Activated CD4-positive, alpha-beta T cell treated with anti-CD3 and anti-CD28 coated beads for 36 hours (primary cell): Measurements from ENCODE around the gene OR7G3. TPM values are rescaled to one million over a fixed set of nuclear protein-coding genes. Genes with fewer than 3 reads are reported as not detected.

Experiments
- ATAC-seq: fragments of 200-7000 bp; cut with Tn5 transposase; one replicate; pipeline ENCODE4 v1.10.0; 2021; ENCODE audit warnings: mild to moderate bottlenecking, moderate library complexity
- CTCF ChIA-PET: fragments of 350-600 bp; sonication (Branson Sonifier 250); formaldehyde crosslinking; loops from one replicate; lab custom pipeline; 2021; ENCODE audit warnings: antibody characterized with exemption; lab: Charles Lee
- POLR2A ChIA-PET: fragments of 350-600 bp; sonication (Branson Sonifier 250); formaldehyde crosslinking; loops from one replicate; lab custom pipeline; 2021; ENCODE audit warnings: antibody characterized with exemption, inconsistent platforms; lab: Charles Lee
- DNase-seq: peaks from one replicate; pipeline ENCODE4 v3.0.0-alpha.2; 2020
- H3K27ac Mint-ChIP-seq: one replicate; pipeline ENCODE4 v1.8.0; 2021; ENCODE audit warnings: mixed read lengths
- H3K27me3 Mint-ChIP-seq: one replicate; pipeline ENCODE4 v1.8.0; 2021; ENCODE audit warnings: mixed read lengths
- H3K36me3 Mint-ChIP-seq: one replicate; pipeline ENCODE4 v1.8.0; 2021; ENCODE audit warnings: low read depth, mixed read lengths
- H3K4me1 Mint-ChIP-seq: one replicate; pipeline ENCODE4 v1.8.0; 2021; ENCODE audit warnings: mixed read lengths
- H3K4me3 Mint-ChIP-seq: one replicate; pipeline ENCODE4 v1.8.0; 2021; ENCODE audit warnings: mild to moderate bottlenecking, moderate library complexity, mixed read lengths
- H3K9me3 Mint-ChIP-seq: one replicate; pipeline ENCODE4 v1.8.0; 2021; ENCODE audit warnings: low read depth, mixed read lengths
- intact Hi-C, 2 experiments: fragments of 100-400 bp; cut with DNase I in 1 of 2; cut with micrococcal nuclease in 1 of 2; formaldehyde crosslinking; loops; one replicate each; pipeline versions ENCODE4 v1.14.2 to v1.15.1; 2022 to 2024; cut with DNase I, micrococcal nuclease
- total RNA-seq, 2 experiments: library from RNA; stranded (reverse); gene quantifications; one replicate each; pipeline ENCODE4 v1.2.3, GENCODE V29; 2021

The OR7G3 gene
- total RNA-seq, 2 experiments from 2014 or later = not detected

DNA sequence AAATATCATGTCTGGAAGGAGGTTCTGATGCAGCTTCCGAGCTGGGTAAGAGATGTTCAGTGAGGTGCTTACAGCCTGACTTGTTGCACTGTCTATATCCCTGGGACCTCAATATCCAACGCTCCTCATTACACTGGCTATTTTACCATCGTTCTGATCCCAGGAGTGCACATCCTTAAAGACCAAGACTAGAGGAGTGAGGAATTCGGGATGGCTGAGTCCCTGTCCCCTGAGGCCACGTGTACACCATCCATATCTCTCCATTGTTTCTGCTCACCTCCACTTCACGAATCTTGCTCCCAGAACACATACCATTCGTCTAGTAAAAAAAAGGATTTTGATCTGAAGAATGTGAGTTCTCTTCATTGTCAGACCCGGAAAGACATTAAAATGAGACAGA, 19.4 kb downstream of the OR7G3 start, which contains the start of gene OR7G2:
OR7G2 (minus strand) TSS at position 101 of the 400 bp plus-strand sequence. CDS start 4,232 bp downstream, outside the sequence.
- ChIA-PET POLR2A (no interaction called here), CTCF (no interaction called here)
- Mint-ChIP-seq H3K27ac (no peak within 1 kb of the TSS), H3K4me3 (no peak within 1 kb of the TSS), H3K36me3 (no peaks in the 10 kb centered on the region), H3K9me3 (no peaks in the 10 kb centered on the region), H3K27me3 (peaks cover 6% of the 10 kb centered on the region), H3K4me1 (no peaks in the 10 kb centered on the region)
- DNase-seq = no peak
- intact Hi-C loops = no loop called here
- ATAC-seq = no peak

DNA sequence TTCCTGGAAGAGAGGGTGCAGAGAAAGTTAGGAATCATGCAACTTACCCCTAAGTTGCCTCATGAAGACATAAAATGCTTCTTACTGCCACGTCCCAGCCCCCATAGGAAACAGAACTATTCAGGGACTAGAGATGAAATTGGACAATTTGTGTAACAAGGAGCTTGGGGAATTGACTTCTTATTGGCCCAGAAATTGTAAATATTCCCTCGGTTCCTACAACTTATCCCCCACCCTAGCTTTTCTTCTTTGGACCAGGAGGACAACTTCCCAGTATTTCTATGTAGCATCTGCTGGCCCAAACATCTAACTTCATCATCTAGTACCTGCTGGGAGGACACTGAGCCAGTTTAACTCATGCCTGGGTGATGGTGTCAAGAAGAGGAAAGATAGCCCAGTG, 40.0 kb downstream of the OR7G3 start, which contains the start of gene OR1M1:
OR1M1 (plus strand) TSS at position 301 of the 400 bp plus-strand sequence. CDS start 6,184 bp downstream, outside the sequence.
- Mint-ChIP-seq H3K9me3 (no peaks in the 10 kb centered on the region), H3K27me3 (peaks cover 10% of the 10 kb centered on the region), H3K4me1 (no peaks in the 10 kb centered on the region), H3K36me3 (no peaks in the 10 kb centered on the region), H3K27ac (no peak within 1 kb of the TSS), H3K4me3 (no peak within 1 kb of the TSS)
- CTCF ChIA-PET = interaction anchor here (0.8 kb wide), 1 partner anchor 393 kb away, joined by 3 read pairs; no protein-coding TSS in a partner anchor
- ATAC-seq = no peak
- POLR2A ChIA-PET = no interaction called here
- no peak for DNase-seq
- intact Hi-C loops = no loop called here

DNA sequence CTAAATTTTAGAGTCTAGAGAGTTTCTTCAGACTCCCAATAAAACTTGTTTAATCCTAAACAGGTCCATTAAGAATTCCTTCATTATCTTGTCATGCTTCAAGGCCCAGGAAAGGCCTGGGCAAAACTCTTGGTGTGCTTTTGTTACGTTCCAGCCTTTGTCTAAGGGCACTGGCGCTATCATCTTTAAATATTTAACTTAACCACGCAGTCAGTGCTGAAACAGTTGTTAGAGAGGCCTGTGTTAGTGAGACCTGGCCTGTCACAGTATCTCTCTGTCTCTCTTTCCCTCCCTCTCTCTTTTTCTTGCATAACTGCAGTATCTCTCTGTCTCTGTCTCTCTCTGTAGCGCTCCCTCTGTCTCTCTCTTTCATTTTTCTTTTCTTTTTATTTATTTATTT, 48.1 kb downstream of the OR7G3 start:
- Mint-ChIP-seq H3K4me1 (no peaks in the 10 kb centered on the region), H3K9me3 (no peaks in the 10 kb centered on the region), H3K27me3 (no peaks in the 10 kb centered on the region), H3K27ac (no peak overlapping the region), H3K36me3 (no peaks in the 10 kb centered on the region), H3K4me3 (no peak overlapping the region)
- DNase-seq (no peak), ATAC-seq (no peak)
- intact Hi-C loops = no loop called here
- ChIA-PET CTCF (interaction anchor here (0.7 kb wide), 1 partner anchor 680 kb away, joined by 3 read pairs; no protein-coding TSS in a partner anchor), POLR2A (no interaction called here)

DNA sequence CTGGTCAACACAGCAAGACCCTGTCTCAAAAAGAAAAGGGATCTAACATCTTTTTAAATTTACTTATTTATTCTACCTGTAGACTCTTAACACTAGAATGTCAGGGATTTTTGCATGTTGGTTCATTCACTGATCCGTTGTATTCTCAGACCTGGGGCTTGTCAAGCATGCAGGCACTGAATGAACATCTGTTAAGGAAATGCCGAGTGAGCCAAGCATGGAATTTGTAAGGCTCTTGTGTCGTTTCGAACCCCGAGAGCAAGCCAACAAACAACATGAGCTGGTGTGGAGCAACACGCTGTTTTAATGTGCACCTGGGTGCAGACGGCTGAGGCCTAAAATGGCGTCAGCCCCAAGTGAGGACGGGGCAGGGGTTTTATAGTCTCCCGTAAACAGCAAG, 49.8 kb downstream of the OR7G3 start:
- Mint-ChIP-seq H3K27me3 (no peaks in the 10 kb centered on the region), H3K9me3 (no peaks in the 10 kb centered on the region), H3K4me1 (no peaks in the 10 kb centered on the region), H3K27ac (no peak overlapping the region), H3K4me3 (no peak overlapping the region), H3K36me3 (no peaks in the 10 kb centered on the region)
- ChIA-PET POLR2A (no interaction called here), CTCF (no interaction called here)
- DNase-seq (no peak), ATAC-seq (no peak)
- intact Hi-C loops = no loop called here

Other genes starting within 250 kb of the OR7G3 start
- gene MUC16, start 116.5 kb downstream of the OR7G3 start, total RNA-seq = not detected
- not detected for gene OR1M1, start 39.9 kb downstream of the OR7G3 start, total RNA-seq
- gene OR7G2, start 19.5 kb downstream of the OR7G3 start, total RNA-seq = not detected
- gene OR7G1, start 11.2 kb downstream of the OR7G3 start, total RNA-seq = not detected
- gene ZNF317, start 13.4 kb upstream of the OR7G3 start, total RNA-seq = 10 to 100 TPM; 39.0 to 39.8 TPM
- gene OR7D2, start 52.0 kb upstream of the OR7G3 start, total RNA-seq = under 1 TPM; 0.05 to 0.09 TPM
- not detected for gene OR7D4, start 92.6 kb upstream of the OR7G3 start, total RNA-seq
- gene OR7E24, start 124.0 kb upstream of the OR7G3 start, total RNA-seq = not detected
- 1 to 10 TPM; 6.7 to 7.1 TPM for gene ZNF699, start 182.9 kb upstream of the OR7G3 start, total RNA-seq
- gene ZNF559, start 197.2 kb upstream of the OR7G3 start, total RNA-seq = 10 to 100 TPM; 11.7 to 13.0 TPM
- gene ZNF177, start 236.1 kb upstream of the OR7G3 start, total RNA-seq = 1 to 10 TPM in 1 of 2 experiments, under 1 TPM in 1; 0.94 to 1.0 TPM